ENCODE data around the gene RXRA. TPM values are rescaled to one million over a fixed set of nuclear protein-coding genes. Genes with fewer than 3 reads are reported as not detected.

The RXRA gene
- total RNA-seq, 1 experiment from 2014 or later, result 15.7 TPM

DNA sequence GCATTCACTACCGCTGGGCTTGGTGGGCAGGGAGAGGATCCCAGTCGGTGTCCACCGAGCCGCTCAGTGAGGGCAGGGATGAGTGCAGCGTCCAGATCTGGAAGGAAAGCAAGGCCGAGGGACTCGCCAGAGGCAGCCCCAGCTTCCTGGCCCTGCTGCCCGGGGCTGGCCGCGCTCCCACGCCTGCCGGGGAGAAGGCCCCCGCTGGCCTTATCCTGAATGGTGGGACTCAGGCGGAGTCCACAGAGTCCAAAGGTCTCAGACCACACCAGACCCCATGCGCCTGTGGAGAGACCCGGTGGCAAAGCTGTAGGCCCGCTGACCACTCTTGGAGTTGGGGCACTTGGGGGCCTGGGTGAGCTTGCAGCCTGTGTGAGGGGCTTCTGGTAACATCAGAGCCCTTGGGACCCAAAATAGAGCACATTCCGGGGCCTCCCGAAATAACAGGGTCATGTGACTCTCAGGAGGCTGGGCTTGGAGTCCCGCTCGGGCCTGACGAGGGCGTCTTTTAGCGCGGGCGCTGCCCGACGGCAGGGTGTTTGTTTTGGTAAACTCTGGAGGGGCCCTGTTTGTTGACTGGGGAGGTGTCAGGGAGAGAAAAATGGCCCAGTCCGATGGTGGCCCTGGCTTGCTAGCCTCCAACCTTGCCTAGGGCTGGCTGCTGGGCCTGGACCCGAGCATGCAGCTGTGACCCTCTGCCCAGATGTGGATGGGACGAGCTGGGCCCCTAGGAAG is 2.8 kb downstream of the RXRA start:
- H3K27ac ChIP-seq, result no peak overlapping the region
- H3K27me3 ChIP-seq (replicated peaks), result no peaks in the 10 kb centered on the region
- peaks cover 30% of the 10 kb centered on the region for H3K4me1 ChIP-seq (replicated peaks)
- DNase-seq (ENCODE audit: low read depth in 1 of 2, low spot score in 2 of 2), result no peak
- peaks cover 3% of the 10 kb centered on the region; the same call in 1 of the 2 replicates for H3K36me3 ChIP-seq
- peaks cover 6% of the 10 kb centered on the region; the same call in 1 of the 2 replicates for H3K9me3 ChIP-seq (replicated peaks)
- no peak overlapping the region for H3K4me3 ChIP-seq

- Histone ChIP-seq H3K4me1 (replicated peaks) (peaks cover 25% of the 10 kb centered on the region), H3K36me3 (peaks cover 3% of the 10 kb centered on the region; the same call in 1 of the 2 replicates), H3K9me3 (replicated peaks) (peaks cover 3% of the 10 kb centered on the region; the same call in 1 of the 2 replicates), H3K27me3 (replicated peaks) (no peaks in the 10 kb centered on the region), H3K4me3 (no peak overlapping the region), H3K27ac (no peak overlapping the region)
- DNase-seq (ENCODE audit: low read depth in 1 of 2, low spot score in 2 of 2), result no peak
Measured at GRCh38 chr9:134329576-134329855, 3.3 kb downstream of the RXRA start.

DNA sequence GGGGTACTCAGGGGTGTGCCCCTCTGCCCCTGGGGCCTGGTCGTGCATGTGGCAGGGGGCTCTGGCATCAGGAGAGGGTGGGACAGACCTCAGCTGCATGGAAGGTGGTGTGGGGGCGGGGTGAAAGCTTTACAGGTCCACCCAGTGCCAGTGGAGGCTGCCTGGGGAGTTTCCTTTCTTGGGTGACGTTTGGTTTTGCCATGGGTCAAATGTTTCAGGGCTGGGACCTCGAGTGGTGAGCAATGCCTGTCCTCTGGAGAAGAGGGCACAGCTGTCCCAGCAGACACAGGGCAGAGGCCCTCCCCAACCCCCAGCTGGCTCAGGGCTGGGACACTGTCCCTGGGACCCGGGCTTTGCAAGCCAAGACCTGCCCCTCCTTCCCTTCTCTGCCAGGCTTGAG is 3.6 kb downstream of the RXRA start:
- Histone ChIP-seq H3K27me3 (replicated peaks) (no peaks in the 10 kb centered on the region), H3K9me3 (replicated peaks) (peaks cover 2% of the 10 kb centered on the region; the same call in 1 of the 2 replicates), H3K27ac (no peak overlapping the region), H3K4me3 (no peak overlapping the region), H3K36me3 (peaks cover 3% of the 10 kb centered on the region; the same call in 1 of the 2 replicates), H3K4me1 (replicated peaks) (peaks cover 25% of the 10 kb centered on the region)
- no peak for DNase-seq (ENCODE audit: low read depth in 1 of 2, low spot score in 2 of 2)

DNA sequence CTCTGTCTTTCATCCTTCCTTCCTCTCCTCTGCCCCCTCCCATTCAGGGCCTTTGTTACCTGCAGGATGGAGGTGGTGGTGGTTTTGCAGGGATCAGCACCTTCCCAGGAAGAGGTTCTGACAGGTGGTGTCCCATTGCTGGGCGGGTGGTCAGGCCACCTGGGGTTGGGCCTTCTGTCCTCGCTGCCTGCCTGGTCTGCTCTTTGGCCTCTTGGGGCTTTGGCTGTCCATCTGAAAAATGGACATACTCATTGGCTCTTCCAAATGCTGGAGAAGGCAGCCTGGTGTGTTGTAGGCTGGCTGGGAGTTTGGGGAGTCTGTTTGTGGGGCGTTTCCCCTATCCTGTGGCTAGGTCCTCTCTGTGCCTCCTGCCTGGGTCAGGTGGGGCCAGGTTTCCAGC is 4.3 kb downstream of the RXRA start:
- no peak for DNase-seq (ENCODE audit: low read depth in 1 of 2, low spot score in 2 of 2)
- H3K4me1 ChIP-seq (replicated peaks), result peaks cover 23% of the 10 kb centered on the region
- no peak overlapping the region for H3K4me3 ChIP-seq
- H3K27me3 ChIP-seq (replicated peaks), result no peaks in the 10 kb centered on the region
- no peak overlapping the region for H3K27ac ChIP-seq
- H3K36me3 ChIP-seq, result peaks cover 3% of the 10 kb centered on the region; the same call in 1 of the 2 replicates
- peaks cover 2% of the 10 kb centered on the region; the same call in 1 of the 2 replicates for H3K9me3 ChIP-seq (replicated peaks)

- peaks cover 21% of the 10 kb centered on the region for H3K4me1 ChIP-seq (replicated peaks)
Measured at GRCh38 chr9:134331186-134332025, 5.2 kb downstream of the RXRA start.

GRCh38 chr9:134332266-134332665 is 6.0 kb downstream of the RXRA start:
- H3K4me1 ChIP-seq (replicated peaks), result peaks cover 20% of the 10 kb centered on the region
- DNase-seq (ENCODE audit: low read depth in 1 of 2, low spot score in 2 of 2), result no peak
- no peaks in the 10 kb centered on the region for H3K27me3 ChIP-seq (replicated peaks)
- no peaks in the 10 kb centered on the region for H3K9me3 ChIP-seq (replicated peaks)
- no peak overlapping the region for H3K27ac ChIP-seq
- H3K4me3 ChIP-seq, result no peak overlapping the region
- H3K36me3 ChIP-seq, result peaks cover 3% of the 10 kb centered on the region; the same call in 1 of the 2 replicates

More at GRCh38 chr9:134331186-134332025, 5.2 kb downstream of the RXRA start:
- Histone ChIP-seq H3K4me3 (no peak overlapping the region), H3K36me3 (peaks cover 3% of the 10 kb centered on the region; the same call in 1 of the 2 replicates), H3K9me3 (replicated peaks) (no peaks in the 10 kb centered on the region), H3K27ac (no peak overlapping the region), H3K27me3 (replicated peaks) (no peaks in the 10 kb centered on the region)
- DNase-seq (ENCODE audit: low read depth in 1 of 2, low spot score in 2 of 2), result no peak

DNA sequence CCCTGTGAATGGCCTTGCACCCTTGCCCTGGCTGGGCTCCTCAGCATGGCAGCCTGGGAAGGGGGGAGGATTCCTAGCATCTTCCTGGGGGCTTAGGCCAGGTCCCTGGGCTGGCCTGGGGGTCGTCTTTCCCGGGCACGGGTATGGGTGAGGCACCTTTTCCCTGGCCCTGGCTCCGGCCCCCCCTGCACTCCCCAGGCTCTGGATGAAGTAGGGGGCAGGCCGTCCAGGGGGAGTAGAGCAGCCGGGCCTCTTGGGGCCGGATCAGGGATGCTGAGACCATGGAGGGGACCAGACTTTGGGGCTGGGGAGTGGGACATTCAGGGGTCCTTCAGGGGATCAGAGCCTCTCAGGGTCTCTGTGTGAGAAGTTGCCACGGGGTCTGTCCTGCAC is 6.6 kb downstream of the RXRA start:
- H3K27me3 ChIP-seq (replicated peaks), result no peaks in the 10 kb centered on the region
- no peaks in the 10 kb centered on the region for H3K9me3 ChIP-seq (replicated peaks)
- H3K4me3 ChIP-seq, result no peak overlapping the region
- H3K27ac ChIP-seq, result no peak overlapping the region
- DNase-seq (ENCODE audit: low read depth in 1 of 2, low spot score in 2 of 2), result no peak
- H3K36me3 ChIP-seq, result peaks cover 3% of the 10 kb centered on the region; the same call in 1 of the 2 replicates
- H3K4me1 ChIP-seq (replicated peaks), result peaks cover 14% of the 10 kb centered on the region

DNA sequence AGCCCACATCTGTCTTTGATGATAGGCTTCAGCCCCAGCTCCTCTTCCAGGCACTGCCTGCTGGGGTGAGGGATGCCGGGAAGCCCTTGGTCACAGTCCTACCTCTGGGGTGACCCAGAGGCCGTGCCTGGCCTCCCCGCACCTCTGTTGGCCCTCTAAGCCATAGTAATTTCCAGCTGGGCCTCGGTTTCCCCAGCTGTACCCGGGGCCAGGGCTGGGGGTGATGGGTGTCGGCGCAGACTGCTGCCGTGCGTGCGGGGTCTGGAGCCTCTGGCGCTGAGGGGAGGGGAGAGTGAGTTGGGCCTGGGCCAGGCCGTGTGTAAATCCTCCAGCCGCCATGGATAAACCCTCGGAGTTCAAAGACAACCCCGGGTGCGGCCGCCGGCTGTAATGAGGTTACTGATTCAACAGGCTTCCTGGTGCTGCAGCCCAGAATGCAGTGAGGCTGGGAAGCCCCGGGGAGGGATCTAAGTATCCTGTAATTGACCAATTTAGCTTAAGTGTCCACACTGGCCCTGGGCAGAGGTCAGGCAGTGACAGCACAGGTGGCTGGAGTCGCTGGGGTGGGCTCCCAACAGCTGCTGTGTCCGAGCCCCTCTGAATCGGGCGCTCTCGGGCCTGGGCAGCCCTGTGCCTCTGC is 7.1 kb downstream of the RXRA start:
- H3K4me1 ChIP-seq (replicated peaks), result peaks cover 9% of the 10 kb centered on the region; the same call in 1 of the 2 replicates
- H3K27ac ChIP-seq, result no peak overlapping the region
- no peak overlapping the region for H3K4me3 ChIP-seq
- DNase-seq (ENCODE audit: low read depth in 1 of 2, low spot score in 2 of 2), result no peak
- H3K27me3 ChIP-seq (replicated peaks), result no peaks in the 10 kb centered on the region
- no peaks in the 10 kb centered on the region for H3K9me3 ChIP-seq (replicated peaks)
- H3K36me3 ChIP-seq, result no peaks in the 10 kb centered on the region

- DNase-seq (ENCODE audit: low read depth in 1 of 2, low spot score in 2 of 2), result no peak
- peaks cover 9% of the 10 kb centered on the region; the same call in 1 of the 2 replicates for H3K4me1 ChIP-seq (replicated peaks)
- H3K4me3 ChIP-seq, result no peak overlapping the region
- no peaks in the 10 kb centered on the region for H3K9me3 ChIP-seq (replicated peaks)
- H3K36me3 ChIP-seq, result no peaks in the 10 kb centered on the region
- no peak overlapping the region for H3K27ac ChIP-seq
- no peaks in the 10 kb centered on the region for H3K27me3 ChIP-seq (replicated peaks)
Measured at GRCh38 chr9:134333874-134334581, 7.8 kb downstream of the RXRA start.

- Histone ChIP-seq H3K9me3 (replicated peaks) (no peaks in the 10 kb centered on the region), H3K27me3 (replicated peaks) (no peaks in the 10 kb centered on the region), H3K27ac (no peak overlapping the region), H3K36me3 (no peaks in the 10 kb centered on the region), H3K4me1 (replicated peaks) (peaks cover 7% of the 10 kb centered on the region; the same call in 1 of the 2 replicates), H3K4me3 (no peak overlapping the region)
- DNase-seq (ENCODE audit: low read depth in 1 of 2, low spot score in 2 of 2), result no peak
Measured at GRCh38 chr9:134335061-134335460, 8.8 kb downstream of the RXRA start.

DNA sequence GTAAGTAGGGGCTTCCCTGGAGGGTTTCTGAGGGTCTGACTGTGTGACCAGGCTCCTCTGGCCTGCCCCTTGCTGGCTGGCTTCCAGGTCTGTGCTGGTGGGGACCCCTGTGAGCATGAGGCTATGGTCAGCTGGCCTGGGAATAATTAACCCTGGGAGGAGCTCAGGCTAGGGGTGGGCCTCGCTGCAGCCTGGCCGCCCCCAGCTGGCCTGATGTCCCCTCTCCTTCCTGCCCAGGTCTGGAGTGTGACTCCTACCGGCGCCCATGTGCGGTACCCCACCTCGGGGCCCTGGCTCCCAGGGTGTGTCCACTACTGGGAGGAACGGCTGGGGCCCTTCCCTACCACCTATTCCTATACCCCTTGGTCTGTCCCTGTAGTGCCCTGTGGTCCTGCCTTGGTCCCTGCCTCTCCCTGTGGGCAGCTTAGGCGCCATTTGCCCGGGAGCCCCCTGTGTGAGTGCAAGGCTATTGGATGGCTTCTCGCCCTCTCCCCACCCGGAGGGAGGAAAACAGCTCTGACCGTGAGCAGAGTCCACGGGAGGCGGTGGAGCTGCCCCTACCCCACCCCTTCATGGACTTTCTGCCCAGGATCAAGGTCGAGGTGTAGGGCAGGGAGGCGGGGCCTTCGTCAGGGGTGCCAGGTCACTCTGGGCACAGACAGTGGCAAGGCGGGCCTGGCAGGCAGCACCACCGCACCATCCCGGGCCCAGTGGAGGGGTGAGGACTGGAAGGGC is 9.4 kb downstream of the RXRA start:
- H3K4me3 ChIP-seq, result no peak overlapping the region
- no peaks in the 10 kb centered on the region for H3K9me3 ChIP-seq (replicated peaks)
- no peak for DNase-seq (ENCODE audit: low read depth in 1 of 2, low spot score in 2 of 2)
- no peaks in the 10 kb centered on the region for H3K27me3 ChIP-seq (replicated peaks)
- no peak overlapping the region for H3K27ac ChIP-seq
- H3K36me3 ChIP-seq, result no peaks in the 10 kb centered on the region
- peaks cover 7% of the 10 kb centered on the region; the same call in 1 of the 2 replicates for H3K4me1 ChIP-seq (replicated peaks)

GRCh38 chr9:134336228-134336627 is 10.0 kb downstream of the RXRA start:
- Histone ChIP-seq H3K4me3 (no peak overlapping the region), H3K36me3 (no peaks in the 10 kb centered on the region), H3K9me3 (replicated peaks) (no peaks in the 10 kb centered on the region), H3K27ac (no peak overlapping the region), H3K4me1 (replicated peaks) (peaks cover 7% of the 10 kb centered on the region; the same call in 1 of the 2 replicates), H3K27me3 (replicated peaks) (no peaks in the 10 kb centered on the region)
- DNase-seq (ENCODE audit: low read depth in 1 of 2, low spot score in 2 of 2), result no peak

DNA sequence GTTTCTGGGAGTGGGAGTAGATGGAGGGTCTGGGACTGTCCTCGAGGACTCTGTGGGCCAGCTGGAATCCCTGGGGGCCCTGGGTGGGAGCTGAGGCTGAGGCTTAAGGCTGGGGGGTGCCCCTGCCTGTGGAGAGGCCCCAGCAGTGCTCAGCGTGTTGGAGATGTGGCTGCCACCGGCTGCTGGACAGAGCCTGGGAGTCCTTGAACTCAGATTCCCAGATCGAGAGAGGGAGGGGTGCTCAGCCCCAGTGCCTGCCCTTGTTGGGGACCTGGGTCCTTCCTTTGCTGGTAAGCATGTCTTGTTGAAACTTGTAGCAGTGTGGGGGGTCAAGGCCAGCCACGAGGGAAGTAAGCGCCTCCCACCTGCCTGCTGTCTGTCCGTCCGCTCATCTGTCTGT is 10.7 kb downstream of the RXRA start:
- Histone ChIP-seq H3K36me3 (no peaks in the 10 kb centered on the region), H3K27ac (no peak overlapping the region), H3K27me3 (replicated peaks) (no peaks in the 10 kb centered on the region), H3K4me3 (no peak overlapping the region), H3K4me1 (replicated peaks) (peaks cover 7% of the 10 kb centered on the region; the same call in 1 of the 2 replicates), H3K9me3 (replicated peaks) (no peaks in the 10 kb centered on the region)
- DNase-seq (ENCODE audit: low read depth in 1 of 2, low spot score in 2 of 2), result no peak
